Colonic mucosa (tissue), 4 donors: ENCODE measurements around the gene DOCK8. TPM values are rescaled to one million over a fixed set of nuclear protein-coding genes. Genes with fewer than 3 reads are reported as not detected.

Source experiments
- DNase-seq: peaks from one replicate; pipeline ENCODE4 v3.0.0-alpha.2; 2020
- H3K27ac ChIP-seq: fragments of 200-600 bp; one replicate; pipeline ENCODE4 v1.8.0; 2021
- H3K27me3 ChIP-seq: fragments of 200-600 bp; one replicate; pipeline ENCODE4 v1.8.0; 2021
- H3K36me3 ChIP-seq: fragments of 200-600 bp; one replicate; pipeline ENCODE4 v1.8.0; 2021
- H3K4me1 ChIP-seq: fragments of 200-600 bp; one replicate; pipeline ENCODE4 v1.8.0; 2021; ENCODE audit warnings: mild to moderate bottlenecking
- H3K4me3 ChIP-seq: fragments of 200-600 bp; one replicate; pipeline ENCODE4 v1.8.0; 2021
- H3K9ac ChIP-seq, 2 donors: one replicate each; pipeline ENCODE4 v1.7.0; 2013; ENCODE audit warnings: control low read depth in 2 of 2, low read depth in 2 of 2, low read length in 2 of 2
- H3K9me3 ChIP-seq: fragments of 200-600 bp; one replicate; pipeline ENCODE4 v1.8.0; 2021
- CTCF ChIP-seq: fragments of 200-600 bp; IDR thresholded peaks from one replicate; pipeline ENCODE4 v1.8.0; 2022; ENCODE audit warnings: antibody characterized with exemption, mild to moderate bottlenecking
- intact Hi-C: fragments of 100-400 bp; cut with DNase I; formaldehyde crosslinking; loops from one replicate; pipeline ENCODE4 v1.14.1; 2022
- total RNA-seq, 2 donors: library from RNA; stranded (reverse); fragmentation: NEBNext Ultra II Directional in 1 of 2; extraction: Animal tissue kit (Norgen Biotek cat#: 25700) in 1 of 2; gene quantifications; one replicate each; pipeline ENCODE4 v1.2.1, GENCODE V29; 2021
- donor health status: healthy.
- donor health status: DM: no; HTN: no; CAD: no.
- donor health status: DM: no; HTN: no; CAD: no.

The DOCK8 gene
- total RNA-seq, 2 donors from 2014 or later: 5.8 to 7.1 TPM

GRCh38 chr9:463455-464171, 248.9 kb downstream of the DOCK8 start:
- intact Hi-C loops: no loop called here
- Histone ChIP-seq H3K9me3 (no peaks in the 10 kb centered on the region), H3K27ac (no peak overlapping the region), H3K4me3 (no peak overlapping the region), H3K9ac (no peak overlapping the region), H3K27me3 (no peaks in the 10 kb centered on the region), H3K4me1 (no peaks in the 10 kb centered on the region), H3K36me3 (no peaks in the 10 kb centered on the region)
- TF ChIP-seq CTCF: no peak
- DNase-seq: no peak

- Histone ChIP-seq H3K9ac (no peak overlapping the region), H3K4me3 (no peak overlapping the region), H3K36me3 (no peaks in the 10 kb centered on the region), H3K27ac (no peak overlapping the region), H3K27me3 (no peaks in the 10 kb centered on the region), H3K4me1 (no peaks in the 10 kb centered on the region), H3K9me3 (no peaks in the 10 kb centered on the region)
- no peak for TF ChIP-seq CTCF
- intact Hi-C loops: no loop called here
- DNase-seq: no peak
Observed at GRCh38 chr9:466747-467146, 252.1 kb downstream of the DOCK8 start.

GRCh38 chr9:468766-469426, 254.2 kb downstream of the DOCK8 start:
- Histone ChIP-seq H3K4me1 (no peaks in the 10 kb centered on the region), H3K9ac (peak overlapping the region; percentile 20 to 67), H3K4me3 (no peak overlapping the region), H3K36me3 (no peaks in the 10 kb centered on the region), H3K9me3 (no peaks in the 10 kb centered on the region), H3K27ac (peak overlapping the region; percentile 22), H3K27me3 (no peaks in the 10 kb centered on the region)
- intact Hi-C loops: no loop called here
- DNase-seq: peak; percentile 43
- no peak for TF ChIP-seq CTCF

- peak overlapping the region; percentile 60 for H3K4me3 ChIP-seq
- H3K9me3 ChIP-seq: no peaks in the 10 kb centered on the region
- no peaks in the 10 kb centered on the region for H3K4me1 ChIP-seq
- H3K36me3 ChIP-seq: no peaks in the 10 kb centered on the region
- intact Hi-C loops: no loop called here
- no peaks in the 10 kb centered on the region for H3K27me3 ChIP-seq
- H3K27ac ChIP-seq: peak overlapping the region; percentile 71
- peak; percentile 86 for DNase-seq
- H3K9ac ChIP-seq: peak overlapping the region; percentile 65 to 67
- no peak for TF ChIP-seq CTCF
Observed at GRCh38 chr9:469672-470551, 255.2 kb downstream of the DOCK8 start.

- Histone ChIP-seq H3K4me3 (peak overlapping the region; percentile 60), H3K9ac (peak overlapping the region; percentile 52 to 67), H3K4me1 (no peaks in the 10 kb centered on the region), H3K36me3 (no peaks in the 10 kb centered on the region), H3K27ac (peak overlapping the region; percentile 71), H3K27me3 (no peaks in the 10 kb centered on the region), H3K9me3 (no peaks in the 10 kb centered on the region)
- TF ChIP-seq CTCF: no peak
- DNase-seq: peak; percentile 66
- intact Hi-C loops: no loop called here
Observed at GRCh38 chr9:470552-471194, 256.0 kb downstream of the DOCK8 start.
